ENCODE data around the gene MTX3.

MTX3 gene

GRCh38 chr5:79986260-79986659 lies 4.8 kb downstream of the MTX3 start:
- no peak overlapping the region for H3K27ac ChIP-seq
- TF ChIP-seq CTCF (conservative IDR thresholded peaks at IDR 0.05; ENCODE audit: low read depth): no peak
- ChIA-PET POLR2A (ENCODE audit: low non-redundant PET) (no interaction called here), CTCF (interaction anchor here (0.5 to 1.2 kb wide), 4 partner anchors 11 to 962 kb away, joined by 3 to 4 read pairs (median 3); no protein-coding TSS in a partner anchor)
- DNase-seq (ENCODE audit: low spot score): no peak

GRCh38 chr5:79985288-79985687 lies 5.8 kb downstream of the MTX3 start:
- no peak overlapping the region for H3K27ac ChIP-seq
- ChIA-PET CTCF (interaction anchor here (1.2 kb wide), 1 partner anchor 10 kb away, joined by 3 read pairs; no protein-coding TSS in a partner anchor), POLR2A (ENCODE audit: low non-redundant PET) (no interaction called here)
- no peak for TF ChIP-seq CTCF (conservative IDR thresholded peaks at IDR 0.05; ENCODE audit: low read depth)
- no peak for DNase-seq (ENCODE audit: low spot score)

GRCh38 chr5:79984363-79984762 lies 6.7 kb downstream of the MTX3 start:
- no peak for TF ChIP-seq CTCF (conservative IDR thresholded peaks at IDR 0.05; ENCODE audit: low read depth)
- CTCF ChIA-PET: interaction anchor here (0.6 to 0.9 kb wide), 3 partner anchors 53 to 217 kb away, joined by 3 to 4 read pairs (median 4); no protein-coding TSS in a partner anchor
- POLR2A ChIA-PET (ENCODE audit: low non-redundant PET): no interaction called here
- H3K27ac ChIP-seq: no peak overlapping the region
- no peak for DNase-seq (ENCODE audit: low spot score)

GRCh38 chr5:79983618-79984017 lies 7.4 kb downstream of the MTX3 start:
- no peak overlapping the region for H3K27ac ChIP-seq
- ChIA-PET POLR2A (ENCODE audit: low non-redundant PET) (interaction anchor here (0.6 kb wide), 1 partner anchor 364 kb away, joined by 3 read pairs; no protein-coding TSS in a partner anchor), CTCF (interaction anchor here (0.9 kb wide), 1 partner anchor 100 kb away, joined by 4 read pairs; no protein-coding TSS in a partner anchor)
- TF ChIP-seq CTCF (conservative IDR thresholded peaks at IDR 0.05; ENCODE audit: low read depth): no peak
- DNase-seq (ENCODE audit: low spot score): no peak

GRCh38 chr5:79982136-79982535 lies 8.9 kb downstream of the MTX3 start:
- ChIA-PET CTCF (no interaction called here), POLR2A (ENCODE audit: low non-redundant PET) (no interaction called here)

GRCh38 chr5:79976759-79977515 lies 14.1 kb downstream of the MTX3 start:
- ChIA-PET CTCF (interaction anchor here (0.6 to 0.7 kb wide), 2 partner anchors 10 to 38 kb away, joined by 3 read pairs; no protein-coding TSS in a partner anchor), POLR2A (ENCODE audit: low non-redundant PET) (no interaction called here)
- TF ChIP-seq CTCF (conservative IDR thresholded peaks at IDR 0.05; ENCODE audit: low read depth): no peak
- DNase-seq (ENCODE audit: low spot score): no peak
- no peak overlapping the region for H3K27ac ChIP-seq

More at GRCh38 chr5:79982136-79982535, 8.9 kb downstream of the MTX3 start:
- no peak for TF ChIP-seq CTCF (conservative IDR thresholded peaks at IDR 0.05; ENCODE audit: low read depth)
- no peak overlapping the region for H3K27ac ChIP-seq
- DNase-seq (ENCODE audit: low spot score): no peak
